Neuronal stem cell (in vitro differentiated cells): Measurements from ENCODE around the gene PCDHGC5.

Experiments used
- DNase-seq: peaks from one replicate; pipeline ENCODE4 v3.0.0-alpha.2; 2013; ENCODE audit warnings: low spot score
- H2AFZ ChIP-seq: one replicate; pipeline ENCODE4 v1.6.1; 2013; ENCODE audit warnings: mild to moderate bottlenecking, low read length, inconsistent platforms
- H2AK5ac ChIP-seq: 2 replicates; pipeline ENCODE4 v1.6.1; 2013; ENCODE audit warnings: low read depth, mild to moderate bottlenecking, inconsistent platforms, low read length, moderate library complexity, mixed read lengths
- H2BK120ac ChIP-seq: 2 replicates; pipeline ENCODE4 v1.6.1; 2013; ENCODE audit warnings: low read depth, mild to moderate bottlenecking, inconsistent platforms, low read length, moderate library complexity, mixed read lengths
- H2BK12ac ChIP-seq: one replicate; pipeline ENCODE4 v1.6.1; 2013; ENCODE audit warnings: low read length, inconsistent platforms
- H2BK15ac ChIP-seq: 2 replicates; pipeline ENCODE4 v1.6.1; 2013; ENCODE audit warnings: mild to moderate bottlenecking, low read length, inconsistent platforms, mixed read lengths
- H2BK5ac ChIP-seq: one replicate; pipeline ENCODE4 v1.6.1; 2013; ENCODE audit warnings: inconsistent platforms, mild to moderate bottlenecking, low read length, moderate library complexity
- H3K14ac ChIP-seq: one replicate; pipeline ENCODE4 v1.6.1; 2013; ENCODE audit warnings: low read length, inconsistent platforms
- H3K18ac ChIP-seq: 2 replicates; pipeline ENCODE4 v1.6.1; 2013; ENCODE audit warnings: low read length, inconsistent platforms
- H3K23ac ChIP-seq: 2 replicates; pipeline ENCODE4 v1.6.1; 2013; ENCODE audit warnings: low read depth, mild to moderate bottlenecking, mixed read lengths, low read length, inconsistent platforms; ENCODE audit not compliant: poor library complexity
- H3K27ac ChIP-seq: replicated peaks from 3 replicates; pipeline ENCODE4 v1.5.1; 2013; ENCODE audit warnings: low read length, inconsistent platforms
- H3K27me3 ChIP-seq, 3 experiments: 2 replicates each; pipeline ENCODE4 v1.6.1; 2013; ENCODE audit warnings: low read length in 3 of 3, mild to moderate bottlenecking in 2 of 3, inconsistent platforms in 1 of 3, low read depth in 1 of 3, mixed read lengths in 1 of 3, moderate library complexity in 1 of 3; ENCODE audit not compliant: control insufficient read depth in 3 of 3, insufficient read depth in 3 of 3
- H3K36me3 ChIP-seq, 2 donors: replicated peaks in 1 of 2; 2 replicates each; pipeline ENCODE4 v1.6.1; 2013; ENCODE audit warnings: low read length in 2 of 2; ENCODE audit not compliant: control insufficient read depth in 2 of 2, insufficient read depth in 2 of 2
- H3K4ac ChIP-seq: 2 replicates; pipeline ENCODE4 v1.6.1; 2013; ENCODE audit warnings: inconsistent platforms, mild to moderate bottlenecking, low read length, moderate library complexity
- H3K4me1 ChIP-seq, 2 donors: 1 replicate in 1 of 2; 2 replicates in 1 of 2; pipeline ENCODE4 v1.6.1; 2013; ENCODE audit warnings: low read length in 2 of 2, low read depth in 1 of 2; ENCODE audit not compliant: control insufficient read depth in 2 of 2, insufficient read depth in 1 of 2
- H3K4me2 ChIP-seq: one replicate; pipeline ENCODE4 v1.6.1; 2013; ENCODE audit warnings: mild to moderate bottlenecking, low read length, inconsistent platforms; ENCODE audit not compliant: insufficient read depth, poor library complexity, severe bottlenecking
- H3K4me3 ChIP-seq, 2 donors: 2 replicates each; pipeline ENCODE4 v1.5.1; 2013; ENCODE audit warnings: low read length in 2 of 2, mild to moderate bottlenecking in 2 of 2, inconsistent platforms in 1 of 2, moderate library complexity in 1 of 2
- H3K79me1 ChIP-seq: one replicate; pipeline ENCODE4 v1.6.1; 2013; ENCODE audit warnings: low read depth, mild to moderate bottlenecking, inconsistent platforms, low read length, moderate library complexity
- H3K9ac ChIP-seq: one replicate; pipeline ENCODE4 v1.6.1; 2013; ENCODE audit warnings: mild to moderate bottlenecking, low read depth, low read length, inconsistent platforms; ENCODE audit not compliant: poor library complexity
- H3K9me3 ChIP-seq, 2 donors: replicated peaks in 1 of 2; 2 replicates each; pipeline versions ENCODE3 to v1.6.1; 2013; ENCODE audit warnings: low read length in 2 of 2, mild to moderate bottlenecking in 2 of 2, inconsistent platforms in 1 of 2, low read depth in 1 of 2, mixed read lengths in 1 of 2, moderate library complexity in 1 of 2; ENCODE audit not compliant: control insufficient read depth in 2 of 2, insufficient read depth in 1 of 2
- H4K8ac ChIP-seq: one replicate; pipeline ENCODE4 v1.6.1; 2013; ENCODE audit warnings: low read depth, mild to moderate bottlenecking, inconsistent platforms, low read length, moderate library complexity
- H4K91ac ChIP-seq: one replicate; pipeline ENCODE4 v1.6.1; 2013; ENCODE audit warnings: low read length, low read depth, mild to moderate bottlenecking, inconsistent platforms; ENCODE audit not compliant: poor library complexity
- WGBS, 2 donors: extraction: QIAGEN DNeasy Blood & Tissue Kit; methylation state at CpG; one replicate each; pipeline ENCODE4 v1.1.7; 2013; ENCODE audit warnings: missing lambda C conversion rate in 2 of 2, mixed read lengths in 1 of 2; ENCODE audit not compliant: insufficient read length in 2 of 2, insufficient replicate concordance in 1 of 2; ENCODE audit errors: extremely low coverage in 2 of 2; 5-methylcytosine and 5-hydroxymethylcytosine counted together

PCDHGC5 gene

DNA sequence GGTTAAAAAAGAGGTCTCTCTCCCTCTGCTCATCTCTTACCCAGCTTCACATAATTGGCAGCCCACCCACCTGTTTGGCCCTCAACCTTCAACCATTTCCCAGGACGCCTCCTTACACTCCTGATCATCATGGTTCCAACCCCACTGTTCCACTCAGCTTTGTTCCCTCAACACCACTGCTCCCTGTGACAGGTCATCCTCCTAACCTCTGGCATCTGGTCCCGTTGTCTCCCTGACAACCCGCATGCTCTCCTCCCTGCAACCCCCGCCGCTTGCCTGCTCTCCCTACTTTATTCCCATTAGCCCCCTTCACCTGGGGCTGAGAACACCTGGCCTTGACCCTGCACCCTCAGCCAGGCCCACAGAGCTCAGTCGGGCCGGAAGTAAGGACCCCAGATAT, 12.9 kb downstream of the PCDHGC5 start:
- no peak overlapping the region for H3K23ac ChIP-seq

GRCh38 chr5:141503681-141504080, 14.8 kb downstream of the PCDHGC5 start:
- Histone ChIP-seq H3K23ac (no peak overlapping the region), H3K4me3 (no peak overlapping the region), H2BK15ac (no peak overlapping the region), H2AK5ac (no peak overlapping the region), H2BK120ac (no peak overlapping the region), H3K14ac (no peak overlapping the region), H4K8ac (no peak overlapping the region), H3K36me3 (peaks cover 15 to 21% of the 10 kb centered on the region in 2 donors), H2BK5ac (no peak overlapping the region), H3K9ac (no peak overlapping the region), H3K9me3 (peaks cover 0 to 4% of the 10 kb centered on the region in 2 donors), H3K4ac (no peak overlapping the region), H3K79me1 (peaks cover 3% of the 10 kb centered on the region), H3K27me3 (no peaks in the 10 kb centered on the region), H3K4me2 (no peak overlapping the region), H3K27ac (no peak overlapping the region), H3K4me1 (peaks cover 17 to 27% of the 10 kb centered on the region in 2 donors), H2AFZ (no peak overlapping the region), H4K91ac (no peak overlapping the region), H3K18ac (no peak overlapping the region), H2BK12ac (no peak overlapping the region)
- no CpG with 5 or more reads among the region's 2 CpGs for WGBS, 2 donors
- DNase-seq: no peak

More for the DNA sequence above, 12.9 kb downstream of the PCDHGC5 start:
- H3K4me1 ChIP-seq: peaks cover 2 to 10% of the 10 kb centered on the region in 2 donors
- H2BK120ac ChIP-seq: no peak overlapping the region
- no peak overlapping the region for H3K9ac ChIP-seq
- no peak overlapping the region for H3K14ac ChIP-seq
- H2AK5ac ChIP-seq: no peak overlapping the region
- no CpG with 5 or more reads among the region's 7 CpGs for WGBS, 2 donors
- H3K36me3 ChIP-seq: peaks cover 18 to 27% of the 10 kb centered on the region in 2 donors
- H3K27me3 ChIP-seq: no peaks in the 10 kb centered on the region
- H3K9me3 ChIP-seq: peaks cover 0 to 4% of the 10 kb centered on the region in 2 donors
- H2BK5ac ChIP-seq: no peak overlapping the region
- no peak for DNase-seq
- no peak overlapping the region for H3K4ac ChIP-seq
- H3K27ac ChIP-seq: no peak overlapping the region
- no peak overlapping the region for H3K18ac ChIP-seq
- peaks cover 3% of the 10 kb centered on the region for H3K79me1 ChIP-seq
- no peak overlapping the region for H3K4me2 ChIP-seq
- H4K91ac ChIP-seq: no peak overlapping the region
- H3K4me3 ChIP-seq: no peak overlapping the region
- no peak overlapping the region for H2BK12ac ChIP-seq
- H4K8ac ChIP-seq: no peak overlapping the region
- no peak overlapping the region for H2BK15ac ChIP-seq
- H2AFZ ChIP-seq: no peak overlapping the region

DNA sequence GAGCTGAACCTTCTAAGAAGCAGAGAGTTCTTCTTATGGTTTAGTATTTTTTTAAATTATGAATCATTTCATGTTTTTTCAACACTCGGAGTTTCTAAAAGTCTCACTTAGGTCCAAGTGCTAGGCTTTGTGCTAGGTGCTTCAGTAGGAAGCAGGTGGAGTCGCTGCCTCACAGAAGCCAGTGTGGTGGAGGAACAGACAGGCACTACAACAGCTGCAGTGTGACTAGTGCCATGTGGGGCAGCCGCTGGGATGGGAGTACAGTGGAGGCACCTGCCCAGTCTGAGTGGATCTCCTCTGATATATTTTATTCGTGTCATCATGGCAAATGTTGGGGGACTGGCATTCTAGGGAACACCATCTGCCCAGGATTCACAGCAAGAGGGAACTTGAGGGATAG, 15.3 kb downstream of the PCDHGC5 start:
- Histone ChIP-seq H3K79me1 (peaks cover 3% of the 10 kb centered on the region), H3K4me2 (no peak overlapping the region), H3K27ac (no peak overlapping the region), H2BK120ac (peak overlapping the region; percentile 47), H2AK5ac (no peak overlapping the region), H2BK12ac (no peak overlapping the region), H3K4me1 (peaks cover 19 to 31% of the 10 kb centered on the region in 2 donors), H3K23ac (peak overlapping the region; percentile 60), H2BK15ac (no peak overlapping the region), H3K14ac (no peak overlapping the region), H3K9me3 (peaks cover 0 to 4% of the 10 kb centered on the region in 2 donors), H3K18ac (peak overlapping the region; percentile 59), H3K4ac (no peak overlapping the region), H3K36me3 (peaks cover 12 to 21% of the 10 kb centered on the region in 2 donors), H4K91ac (no peak overlapping the region), H3K4me3 (no peak overlapping the region), H4K8ac (no peak overlapping the region), H2BK5ac (no peak overlapping the region), H3K27me3 (no peaks in the 10 kb centered on the region), H2AFZ (no peak overlapping the region), H3K9ac (no peak overlapping the region)
- no CpG with 5 or more reads among the region's 4 CpGs for WGBS, 2 donors
- DNase-seq: no peak

DNA sequence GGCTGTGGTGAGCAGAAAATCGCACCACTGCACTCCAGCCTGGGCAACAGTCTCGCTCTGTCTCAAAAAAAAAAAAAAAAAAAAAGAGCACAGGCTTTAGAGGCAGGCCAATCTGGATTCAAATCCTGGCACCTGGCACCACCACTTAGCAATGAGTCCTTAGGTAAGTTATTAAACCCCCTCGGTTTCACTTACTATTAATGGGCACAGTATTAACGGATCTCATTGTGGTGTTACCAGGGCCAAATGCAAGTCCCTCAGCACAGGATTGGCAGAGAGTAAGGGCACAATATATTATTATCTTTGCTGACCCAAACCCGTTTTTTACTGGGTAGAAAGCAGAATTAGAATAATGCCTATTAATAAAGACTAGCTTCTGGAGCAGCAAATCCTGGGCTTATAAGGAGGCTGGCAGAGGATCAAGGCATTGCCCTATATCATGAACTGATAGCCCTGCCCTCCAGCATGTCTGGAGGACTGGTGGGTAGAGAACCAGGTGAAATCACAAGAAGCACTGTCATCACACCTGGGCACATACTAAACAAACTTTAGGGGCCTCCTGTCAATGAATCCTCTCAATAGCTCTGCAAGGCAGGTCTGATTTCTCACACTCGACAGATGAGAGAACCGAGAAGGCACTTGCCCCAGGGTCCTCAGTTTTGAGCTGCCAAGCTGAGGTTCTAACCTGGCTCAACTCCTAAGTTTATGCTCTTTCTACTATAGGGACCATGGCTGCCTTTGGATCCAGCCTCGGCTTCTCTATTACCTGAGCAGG, 17.7 kb downstream of the PCDHGC5 start:
- no peak overlapping the region for H2AFZ ChIP-seq

More for the DNA sequence above, 17.7 kb downstream of the PCDHGC5 start:
- no peak overlapping the region for H2BK12ac ChIP-seq
- H3K4ac ChIP-seq: no peak overlapping the region
- no peak overlapping the region for H3K27ac ChIP-seq
- no CpG with 5 or more reads among the region's 8 CpGs for WGBS, 2 donors
- no peak overlapping the region for H4K8ac ChIP-seq
- no peak overlapping the region for H3K9ac ChIP-seq
- H2BK5ac ChIP-seq: no peak overlapping the region
- H3K4me2 ChIP-seq: no peak overlapping the region
- peak overlapping the region; percentile 63 for H3K18ac ChIP-seq
- peaks cover 29 to 38% of the 10 kb centered on the region in 2 donors for H3K36me3 ChIP-seq
- no peak overlapping the region for H3K14ac ChIP-seq
- peaks cover 3% of the 10 kb centered on the region for H3K79me1 ChIP-seq
- no peak overlapping the region for H4K91ac ChIP-seq
- peaks cover 29 to 30% of the 10 kb centered on the region in 2 donors for H3K4me1 ChIP-seq
- no peak for DNase-seq
- H3K4me3 ChIP-seq: no peak overlapping the region
- no peaks in the 10 kb centered on the region for H3K27me3 ChIP-seq
- H2BK120ac ChIP-seq: no peak overlapping the region
- H3K23ac ChIP-seq: no peak overlapping the region
- H2BK15ac ChIP-seq: no peak overlapping the region
- H2AK5ac ChIP-seq: no peak overlapping the region
- H3K9me3 ChIP-seq: peaks cover 0 to 2% of the 10 kb centered on the region in 2 donors
